ENCODE measurements around the gene TTLL11. TPM values are rescaled to one million over a fixed set of nuclear protein-coding genes. Genes with fewer than 3 reads are reported as not detected.
A peak's percentile ranks its signal among the peaks of the same experiment; 100 is the strongest.

TTLL11 gene
- total RNA-seq, 4 donors from 2014 or later: 20.5 to 41.3 (median 27.6) TPM

DNA sequence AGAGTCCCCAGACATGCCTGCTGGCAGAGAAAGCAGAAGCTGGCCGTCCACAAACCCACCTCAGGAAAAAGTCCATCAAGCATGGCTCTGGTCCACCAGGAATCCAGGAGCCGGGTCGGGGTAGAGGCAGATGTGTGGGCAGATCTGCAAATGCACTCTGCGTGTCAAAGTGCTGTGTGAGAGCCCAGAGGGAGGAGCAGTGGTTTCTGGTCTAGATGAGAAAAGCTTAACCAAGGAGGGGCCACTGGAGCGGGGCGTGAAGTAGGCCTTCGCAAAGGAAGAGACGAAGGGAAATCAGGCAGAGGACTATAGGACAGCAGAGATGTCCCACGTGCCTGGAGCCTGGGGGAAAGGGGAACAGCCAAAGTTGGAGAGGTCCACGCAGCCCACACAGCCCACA, 40.0 kb downstream of the TTLL11 start:
- Histone ChIP-seq H3K4me3 (no peak overlapping the region), H3K9me3 (no peaks in the 10 kb centered on the region), H3K27ac (replicated peaks in 1 of 4) (no peak overlapping the region), H3K27me3 (no peaks in the 10 kb centered on the region), H3K4me1 (peaks cover 0 to 34% (median 15%) of the 10 kb centered on the region in 4 donors), H3K36me3 (no peaks in the 10 kb centered on the region)
- 77% methylated on average over 10 of the region's 10 CpGs for WGBS
- no peak for TF ChIP-seq EP300 (IDR thresholded peaks at IDR 0.05)
- TF ChIP-seq POLR2A (IDR thresholded peaks at IDR 0.05; ENCODE audit: low read depth): no peak
- TF ChIP-seq POLR2AphosphoS5 (IDR thresholded peaks at IDR 0.05): no peak
- TF ChIP-seq, protein P1, sequence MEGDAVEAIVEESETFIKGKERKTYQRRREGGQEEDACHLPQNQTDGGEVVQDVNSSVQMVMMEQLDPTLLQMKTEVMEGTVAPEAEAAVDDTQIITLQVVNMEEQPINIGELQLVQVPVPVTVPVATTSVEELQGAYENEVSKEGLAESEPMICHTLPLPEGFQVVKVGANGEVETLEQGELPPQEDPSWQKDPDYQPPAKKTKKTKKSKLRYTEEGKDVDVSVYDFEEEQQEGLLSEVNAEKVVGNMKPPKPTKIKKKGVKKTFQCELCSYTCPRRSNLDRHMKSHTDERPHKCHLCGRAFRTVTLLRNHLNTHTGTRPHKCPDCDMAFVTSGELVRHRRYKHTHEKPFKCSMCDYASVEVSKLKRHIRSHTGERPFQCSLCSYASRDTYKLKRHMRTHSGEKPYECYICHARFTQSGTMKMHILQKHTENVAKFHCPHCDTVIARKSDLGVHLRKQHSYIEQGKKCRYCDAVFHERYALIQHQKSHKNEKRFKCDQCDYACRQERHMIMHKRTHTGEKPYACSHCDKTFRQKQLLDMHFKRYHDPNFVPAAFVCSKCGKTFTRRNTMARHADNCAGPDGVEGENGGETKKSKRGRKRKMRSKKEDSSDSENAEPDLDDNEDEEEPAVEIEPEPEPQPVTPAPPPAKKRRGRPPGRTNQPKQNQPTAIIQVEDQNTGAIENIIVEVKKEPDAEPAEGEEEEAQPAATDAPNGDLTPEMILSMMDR (IDR thresholded peaks at IDR 0.05): no peak
- intact Hi-C loops (cut with DNase I): no loop called here
- DNase-seq (ENCODE audit: extremely low spot score): peak; percentile 26

DNA sequence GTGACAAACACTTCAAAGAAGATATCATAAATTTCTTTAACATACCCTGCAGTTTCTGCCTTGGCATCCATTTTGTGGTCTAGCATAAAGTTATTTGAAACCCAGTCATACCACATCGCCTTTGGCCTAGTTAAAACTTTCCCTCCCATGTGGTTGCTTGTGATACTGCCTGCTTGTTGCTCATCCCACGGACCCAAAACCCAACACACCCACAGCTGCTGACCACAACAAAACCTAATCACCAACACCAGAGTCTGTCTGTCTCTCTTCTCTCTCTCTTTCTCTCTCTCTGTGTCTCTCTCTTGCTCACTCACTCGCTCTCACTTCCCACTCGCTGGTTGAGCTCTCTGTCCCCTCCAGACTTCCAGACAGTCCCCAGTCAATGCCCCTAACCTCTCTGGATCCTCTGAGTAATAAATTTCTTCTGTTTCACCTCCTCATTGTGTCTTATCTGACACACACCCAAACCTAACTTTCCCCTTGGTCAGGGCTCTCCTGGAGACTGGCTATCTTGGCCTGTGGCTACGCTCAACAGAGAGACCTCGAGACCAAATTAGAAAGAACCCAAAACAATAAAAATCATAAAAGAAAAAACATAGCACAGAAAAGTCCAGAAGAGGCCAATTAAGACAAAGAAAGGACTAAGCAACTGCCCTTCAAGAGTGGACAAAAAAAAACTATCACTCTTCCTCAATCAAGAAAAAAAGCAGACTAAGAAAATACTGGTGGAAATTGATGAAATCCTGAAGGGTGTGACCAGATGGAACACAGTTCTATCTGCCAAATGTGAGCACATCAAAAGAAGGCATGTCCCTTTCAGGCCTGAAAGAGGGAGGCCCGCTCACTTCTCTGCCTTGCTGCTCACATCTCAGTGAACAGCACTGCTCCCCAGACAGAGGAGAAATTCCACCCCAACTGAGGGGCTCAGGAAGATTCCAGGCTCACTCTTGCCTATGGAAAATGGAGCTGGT, 41.5 kb downstream of the TTLL11 start:
- H3K27me3 ChIP-seq: no peaks in the 10 kb centered on the region
- peaks cover 0 to 24% (median 9%) of the 10 kb centered on the region in 4 donors for H3K4me1 ChIP-seq
- intact Hi-C loops (cut with DNase I): no loop called here
- no peak overlapping the region for H3K27ac ChIP-seq (replicated peaks in 1 of 4)
- no peaks in the 10 kb centered on the region for H3K36me3 ChIP-seq
- TF ChIP-seq EP300 (IDR thresholded peaks at IDR 0.05): no peak
- TF ChIP-seq, protein P1 (IDR thresholded peaks at IDR 0.05): no peak
- TF ChIP-seq POLR2AphosphoS5 (IDR thresholded peaks at IDR 0.05): no peak
- DNase-seq (ENCODE audit: extremely low spot score): peak; percentile 77
- 89% methylated on average over 7 of the region's 7 CpGs for WGBS
- H3K4me3 ChIP-seq: no peak overlapping the region
- H3K9me3 ChIP-seq: no peaks in the 10 kb centered on the region

DNA sequence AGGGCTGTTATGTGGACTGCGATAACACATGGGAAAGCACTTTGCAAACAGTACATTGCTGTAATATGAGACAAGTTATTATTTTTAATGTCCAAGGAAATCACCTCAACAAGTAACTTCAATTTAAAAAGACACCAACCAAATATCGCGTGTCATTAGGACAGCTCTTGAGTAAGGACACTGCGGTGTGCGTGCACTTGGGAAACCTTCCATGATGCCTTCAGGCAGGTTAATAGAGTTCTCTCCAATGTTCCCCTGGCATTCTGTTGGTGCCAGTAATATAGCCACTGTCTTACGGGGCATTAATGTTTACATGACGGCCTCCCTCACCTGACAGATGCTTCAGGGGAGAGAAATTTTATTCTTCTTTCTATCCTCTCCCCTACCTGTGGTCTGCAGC, 42.9 kb downstream of the TTLL11 start:
- Histone ChIP-seq H3K36me3 (no peaks in the 10 kb centered on the region), H3K9me3 (no peaks in the 10 kb centered on the region), H3K4me3 (no peak overlapping the region), H3K27me3 (no peaks in the 10 kb centered on the region), H3K27ac (replicated peaks in 1 of 4) (no peak overlapping the region), H3K4me1 (peaks cover 0 to 24% (median 9%) of the 10 kb centered on the region in 4 donors)
- peak; percentile 4 for DNase-seq (ENCODE audit: extremely low spot score)
- WGBS: 92% methylated on average over 7 of the region's 7 CpGs
- intact Hi-C loops (cut with DNase I): no loop called here
- TF ChIP-seq POLR2A (IDR thresholded peaks at IDR 0.05; ENCODE audit: low read depth) (no peak), POLR2AphosphoS5 (IDR thresholded peaks at IDR 0.05) (no peak), EP300 (IDR thresholded peaks at IDR 0.05) (no peak)
- TF ChIP-seq, protein P1 (IDR thresholded peaks at IDR 0.05): no peak

DNA sequence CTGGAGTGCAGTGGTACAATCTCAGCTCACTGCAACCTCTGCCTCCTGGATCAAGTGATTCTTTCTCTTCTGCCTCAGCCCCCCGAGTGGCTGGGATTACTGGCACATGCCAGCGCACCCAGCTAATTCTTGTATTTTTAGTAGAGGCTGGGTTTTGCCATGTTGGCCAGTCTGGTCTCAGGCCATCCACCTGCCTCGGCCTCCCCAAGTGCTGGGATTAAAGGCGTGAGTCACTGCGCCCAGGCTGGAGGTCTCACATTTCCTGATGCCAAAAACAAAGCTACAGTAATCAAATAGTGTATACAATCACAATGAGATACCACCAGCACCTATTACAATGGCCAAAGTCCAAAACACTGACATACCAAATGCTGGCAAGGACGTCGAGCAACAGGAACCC, 51.1 kb downstream of the TTLL11 start:
- DNase-seq (ENCODE audit: extremely low spot score): no peak
- 78% methylated on average over 7 of the region's 7 CpGs for WGBS
- TF ChIP-seq, protein P1 (IDR thresholded peaks at IDR 0.05): no peak
- TF ChIP-seq EP300 (IDR thresholded peaks at IDR 0.05): no peak
- no peak for TF ChIP-seq POLR2AphosphoS5 (IDR thresholded peaks at IDR 0.05)
- no peak for TF ChIP-seq POLR2A (IDR thresholded peaks at IDR 0.05; ENCODE audit: low read depth)
- no peaks in the 10 kb centered on the region for H3K9me3 ChIP-seq
- intact Hi-C loops (cut with DNase I): no loop called here
- H3K4me3 ChIP-seq: no peak overlapping the region
- H3K36me3 ChIP-seq: peaks cover 4 to 20% (median 7%) of the 10 kb centered on the region in 4 donors
- no peaks in the 10 kb centered on the region for H3K27me3 ChIP-seq
- H3K4me1 ChIP-seq: peaks cover 3 to 40% (median 34%) of the 10 kb centered on the region in 4 donors
- no peak overlapping the region for H3K27ac ChIP-seq (replicated peaks in 1 of 4)

Measured in esophagus muscularis mucosa (tissue), 4 donors.